HTR-8/SVneo (cell line): Measurements from ENCODE around the gene STX8.
"Not testable (repeated sequence)": the region's sequence is repeated elsewhere in the genome, so short reads cannot be mapped to it uniquely, and the experiment has no call there.

Source experiments
- DNase-seq: peaks from one replicate; pipeline ENCODE4 v3.0.0; 2011; ENCODE audit warnings: low spot score, mixed read lengths; ENCODE audit not compliant: insufficient read length
- FAIRE-seq: peaks from 2 replicates; lab custom pipeline; 2011; peaks lifted over from hg19 to GRCh38; lab: Jason Lieb, UNC

STX8 gene, protein sequence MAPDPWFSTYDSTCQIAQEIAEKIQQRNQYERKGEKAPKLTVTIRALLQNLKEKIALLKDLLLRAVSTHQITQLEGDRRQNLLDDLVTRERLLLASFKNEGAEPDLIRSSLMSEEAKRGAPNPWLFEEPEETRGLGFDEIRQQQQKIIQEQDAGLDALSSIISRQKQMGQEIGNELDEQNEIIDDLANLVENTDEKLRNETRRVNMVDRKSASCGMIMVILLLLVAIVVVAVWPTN

DNA sequence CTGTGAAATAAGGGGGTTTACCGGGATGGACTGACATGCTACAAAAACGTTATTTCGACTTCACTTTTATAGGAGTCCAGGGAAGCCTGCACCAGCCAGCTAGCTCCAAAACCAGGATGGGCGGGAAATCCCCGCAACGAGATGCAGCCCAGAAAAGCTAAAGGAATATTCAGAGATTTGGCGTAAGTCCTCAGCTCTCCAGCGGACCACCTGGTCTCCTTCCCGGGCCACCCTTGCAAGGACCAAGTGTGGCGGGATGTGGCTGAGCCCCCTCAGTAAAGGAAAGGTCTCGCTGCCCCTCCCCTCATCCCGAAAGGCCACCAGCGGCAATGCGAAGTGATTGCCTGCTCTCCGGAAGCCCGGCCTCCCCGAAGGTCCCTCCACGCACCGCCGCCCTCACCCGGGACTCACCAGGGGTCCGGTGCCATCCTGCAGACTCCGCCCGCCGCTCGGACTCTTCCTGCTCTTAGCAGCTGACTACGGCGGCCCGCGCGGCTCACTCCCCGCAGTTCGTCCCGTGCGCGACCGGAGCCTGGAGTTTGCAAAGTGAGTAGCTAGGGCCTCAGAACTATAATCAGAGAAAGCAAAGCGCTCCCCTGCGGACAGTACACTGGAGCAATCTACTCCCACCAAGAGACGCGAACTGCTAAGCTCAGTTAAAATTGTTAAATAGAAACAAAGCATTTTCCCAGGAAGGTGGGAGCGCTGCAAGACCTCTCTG lies at the start of gene STX8:
Gene STX8, minus strand, starts transcription at position 440 of the 721 bp plus-strand sequence. Its CDS starts 12 bp downstream, at position 428.
- no peak for FAIRE-seq
- DNase-seq, result peak; percentile 79

DNA sequence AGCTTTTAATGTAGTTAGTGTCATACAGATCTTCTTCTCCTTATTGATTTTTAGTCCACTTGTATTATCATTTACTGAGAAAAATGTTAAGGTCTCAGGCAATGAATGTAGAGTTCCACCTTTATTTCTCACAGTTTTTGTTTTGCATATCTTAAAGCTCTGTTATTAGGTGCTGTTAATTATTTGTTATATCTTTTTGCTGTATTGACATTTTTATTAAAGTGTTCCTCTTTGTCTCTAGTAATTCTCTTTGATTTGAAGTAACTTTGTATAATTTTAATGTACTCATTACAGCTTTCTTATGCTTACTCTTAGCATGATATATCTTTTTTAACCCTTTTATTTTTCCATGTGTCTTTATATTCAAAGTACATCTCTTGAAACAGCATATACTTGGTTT lies 47.3 kb upstream of the STX8 start:
- FAIRE-seq (no peak), DNase-seq (no peak)

DNA sequence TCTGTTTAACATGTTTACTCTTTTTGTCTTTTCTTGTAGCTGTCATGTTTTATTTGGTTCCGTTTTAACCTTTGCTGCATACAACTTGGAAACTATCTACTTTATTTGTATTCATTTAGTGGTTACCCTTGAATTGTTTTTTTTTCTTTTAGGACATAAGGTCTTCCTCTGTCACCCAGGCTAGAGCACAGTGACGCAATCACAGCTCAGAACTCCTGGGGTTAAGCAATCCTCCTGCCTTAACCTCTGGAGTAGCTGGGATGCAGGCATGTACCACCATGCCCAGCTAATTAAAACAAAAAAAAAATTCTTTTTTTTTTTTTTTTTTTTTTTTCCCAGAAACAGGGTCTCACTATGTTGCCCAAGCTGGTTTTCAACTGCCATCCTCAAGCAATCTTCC lies 39.9 kb upstream of the STX8 start:
- FAIRE-seq, result no peak
- DNase-seq, result no peak

DNA sequence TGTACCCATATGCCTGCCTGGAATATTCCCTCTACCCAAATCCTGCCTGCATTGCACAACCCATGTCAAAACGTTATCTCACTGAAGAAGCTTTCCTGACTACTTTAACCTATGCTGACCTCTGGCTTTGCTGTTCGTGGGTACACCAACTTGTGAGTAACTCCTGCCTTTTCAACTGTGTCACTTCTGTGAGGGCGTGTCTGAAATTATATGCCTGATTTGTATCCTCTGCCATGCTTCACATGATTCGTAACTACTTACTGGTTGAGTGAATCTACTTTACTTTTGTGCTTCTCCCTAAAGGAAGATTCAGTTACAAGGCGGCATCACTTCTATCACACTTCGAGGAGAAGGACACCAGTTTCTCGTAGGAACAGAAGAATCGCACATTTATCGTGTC lies 36.4 kb upstream of the STX8 start:
- no peak for FAIRE-seq
- DNase-seq, result no peak

DNA sequence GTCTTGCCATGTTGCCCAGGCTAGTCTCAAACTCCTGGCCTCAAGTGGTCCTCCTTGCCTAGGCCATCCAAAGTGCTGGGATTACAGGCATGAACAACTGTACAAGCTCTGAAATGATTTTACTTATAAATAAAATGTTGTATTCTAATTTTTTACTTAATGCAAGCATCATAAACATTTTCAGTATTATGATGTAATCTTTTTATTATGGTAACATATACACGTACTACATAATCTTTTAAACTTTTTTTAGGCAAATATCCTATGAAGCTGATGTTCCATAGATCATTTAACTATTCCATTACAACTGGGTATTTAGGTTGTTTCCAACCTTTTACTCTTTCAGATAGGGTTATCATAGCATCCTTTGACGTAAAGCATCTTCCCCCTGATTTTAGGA lies 35.9 kb upstream of the STX8 start:
- no peak for FAIRE-seq
- no peak for DNase-seq

DNA sequence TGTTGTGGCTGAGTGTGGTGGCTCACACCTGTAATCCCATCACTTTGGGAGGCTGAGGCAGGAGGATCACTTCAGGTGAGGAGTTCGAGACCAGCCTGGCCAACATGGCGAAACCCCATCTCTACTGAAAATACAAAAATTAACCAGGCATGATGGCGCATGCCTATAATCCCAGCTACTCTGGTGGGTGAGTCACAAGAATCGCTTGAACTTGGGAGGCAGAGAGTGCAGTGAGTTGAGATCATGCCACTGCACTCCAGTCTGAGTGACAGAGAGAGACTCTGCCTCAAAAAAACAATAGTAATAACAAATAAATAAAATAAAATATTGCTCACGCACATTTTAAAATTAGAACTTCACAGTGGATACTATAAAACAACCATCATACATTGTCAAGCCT lies 31.4 kb upstream of the STX8 start:
- DNase-seq, FAIRE-seq: not testable (repeated sequence)

DNA sequence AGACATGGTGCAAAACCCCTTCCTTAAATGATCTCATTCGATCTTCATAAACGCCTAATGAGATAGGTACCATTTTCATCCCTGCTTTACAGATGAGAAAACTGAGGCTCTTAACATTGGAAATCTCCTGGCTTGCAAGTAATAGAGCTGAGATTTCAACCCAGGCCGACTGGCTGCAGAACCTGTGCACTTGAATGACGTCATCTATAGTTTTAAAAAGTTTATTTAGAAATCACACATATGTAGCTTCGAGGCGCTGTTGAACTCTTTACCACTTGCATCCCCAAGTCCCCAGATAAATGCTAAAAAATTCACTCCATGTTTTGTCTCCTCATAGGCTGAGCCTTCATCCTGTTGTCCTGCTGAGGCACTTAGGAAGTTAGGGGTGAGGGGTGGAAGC lies 30.8 kb upstream of the STX8 start:
- FAIRE-seq, result no peak

DNA sequence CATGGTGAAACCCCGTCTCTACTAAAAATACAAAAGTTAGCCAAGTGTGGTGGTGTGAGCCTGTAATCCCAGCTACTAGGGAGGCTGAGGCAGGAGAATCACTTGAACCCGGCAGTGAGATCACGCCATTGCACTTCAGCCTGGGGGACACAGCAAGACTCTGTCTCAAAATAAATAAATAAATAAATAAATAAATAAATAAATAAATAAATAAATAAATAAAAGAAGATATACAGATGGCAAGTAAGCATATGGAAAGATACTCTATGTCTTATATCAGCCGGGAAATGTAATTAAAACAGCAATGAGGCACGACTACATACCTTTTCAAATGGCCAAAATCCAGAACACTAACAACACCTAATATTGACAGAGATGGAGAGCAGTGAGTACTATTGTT lies 29.0 kb upstream of the STX8 start:
- DNase-seq, FAIRE-seq: not testable (repeated sequence)

More for the DNA sequence above, 30.8 kb upstream of the STX8 start:
- no peak for DNase-seq

DNA sequence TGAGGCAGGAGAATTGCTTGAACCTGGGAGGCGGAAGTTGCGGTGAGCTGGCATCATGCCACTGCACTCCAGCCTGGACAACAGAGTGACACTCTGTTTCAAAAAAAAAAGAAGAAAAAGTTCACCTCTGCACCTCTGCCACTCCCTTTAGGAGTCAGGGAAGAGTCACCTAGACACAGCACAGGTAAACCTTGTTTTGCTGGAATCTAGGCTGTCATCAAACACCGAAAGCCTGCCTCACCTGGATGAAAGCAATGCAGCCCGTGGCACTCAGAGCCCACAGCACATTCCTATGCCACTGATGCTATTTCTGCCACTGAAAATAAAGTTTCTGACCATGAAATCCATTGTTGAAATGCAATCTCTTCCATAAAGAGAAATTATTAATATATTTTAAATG lies 23.0 kb upstream of the STX8 start:
- FAIRE-seq, result no peak
- DNase-seq, result no peak

DNA sequence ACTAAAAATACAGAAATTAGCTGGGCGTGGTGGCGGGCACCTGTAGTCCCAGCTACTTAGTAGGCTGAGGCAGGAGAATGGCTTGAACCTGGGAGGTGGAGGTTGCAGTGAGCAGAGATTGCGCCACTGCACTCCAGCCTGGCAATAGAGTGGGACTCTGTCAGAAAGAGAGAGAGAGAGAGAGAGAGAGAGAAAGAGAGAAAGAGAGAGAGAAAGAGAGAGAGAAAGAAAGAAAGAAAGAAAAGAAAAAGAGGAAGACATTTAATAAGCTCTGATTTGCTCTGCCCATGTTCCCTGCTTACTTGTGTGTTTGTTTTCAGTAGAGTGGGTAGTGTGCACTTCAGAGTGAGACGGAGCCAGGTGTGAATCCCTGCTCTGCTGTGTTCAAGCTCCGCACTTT lies 22.0 kb upstream of the STX8 start:
- DNase-seq, FAIRE-seq: not testable (repeated sequence)

DNA sequence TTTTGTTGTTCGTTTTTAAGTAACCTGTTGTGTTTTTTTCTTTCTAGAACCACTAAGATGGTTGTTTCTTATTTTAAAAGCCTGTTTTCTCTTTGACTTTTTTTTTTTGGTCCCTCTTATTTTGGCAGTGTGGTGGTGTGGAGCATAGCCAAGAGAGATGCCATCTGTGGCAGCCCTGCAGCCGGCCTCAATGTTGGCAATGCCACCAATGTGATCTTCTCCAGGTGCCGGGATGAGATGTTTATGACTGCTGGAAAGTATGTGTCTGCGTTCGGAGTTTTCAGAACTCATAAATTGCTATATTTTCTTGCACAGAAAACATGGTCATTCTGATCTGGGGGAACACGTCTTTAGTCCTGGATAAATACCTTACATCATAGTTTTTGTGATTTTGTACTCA lies 18.4 kb upstream of the STX8 start:
- no peak for DNase-seq
- no peak for FAIRE-seq

DNA sequence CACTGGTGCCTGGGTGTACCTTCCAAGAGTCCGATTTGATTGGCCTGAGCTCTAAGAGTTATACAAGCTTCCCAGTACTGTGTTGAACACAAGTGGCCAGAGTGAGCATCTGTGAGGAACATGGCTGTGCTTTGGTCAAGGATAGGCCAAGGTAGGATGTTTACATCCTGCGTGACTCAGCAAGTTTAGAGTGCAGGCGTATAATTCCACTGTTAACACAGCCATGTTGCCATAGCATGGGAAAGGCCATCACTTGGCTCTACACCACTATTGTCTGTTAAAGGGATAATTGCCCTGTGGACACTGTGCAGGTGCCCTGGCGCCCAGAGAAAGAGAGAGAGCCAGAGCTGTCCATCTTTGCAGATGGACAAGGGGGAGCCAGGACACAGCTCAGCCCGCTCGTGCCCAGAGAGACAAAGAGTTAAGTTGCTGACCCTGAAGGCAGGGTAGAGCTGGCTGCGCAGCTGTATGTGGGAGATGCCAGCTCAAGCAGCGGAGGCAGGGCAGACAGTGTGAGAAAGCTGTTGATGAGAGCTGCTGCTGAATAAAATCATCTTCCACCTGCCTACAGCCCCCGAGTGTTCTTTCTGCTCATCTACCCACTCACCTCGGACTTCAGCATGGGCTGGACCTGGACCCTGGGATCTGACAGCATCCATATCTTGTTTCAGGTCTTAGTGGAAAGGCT lies 12.5 kb upstream of the STX8 start:
- FAIRE-seq, result no peak
- no peak for DNase-seq

DNA sequence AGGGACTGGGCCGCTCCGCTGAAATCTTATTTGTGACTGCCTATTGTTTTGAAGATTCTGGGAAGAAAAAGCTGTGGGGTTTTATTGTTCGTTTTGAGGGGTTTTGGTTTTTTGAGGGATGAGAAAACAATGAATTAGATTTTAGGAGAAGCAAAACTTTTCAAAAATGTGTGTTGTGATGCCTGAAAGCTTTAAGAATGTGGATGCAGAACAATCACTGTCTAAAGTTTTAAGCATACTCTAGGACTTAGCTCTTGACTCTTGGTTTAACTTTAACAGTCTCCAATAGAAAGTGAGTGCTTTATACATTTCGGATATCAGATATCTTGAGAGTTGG lies 1.7 kb upstream of the STX8 start:
- DNase-seq (no peak), FAIRE-seq (no peak)

DNA sequence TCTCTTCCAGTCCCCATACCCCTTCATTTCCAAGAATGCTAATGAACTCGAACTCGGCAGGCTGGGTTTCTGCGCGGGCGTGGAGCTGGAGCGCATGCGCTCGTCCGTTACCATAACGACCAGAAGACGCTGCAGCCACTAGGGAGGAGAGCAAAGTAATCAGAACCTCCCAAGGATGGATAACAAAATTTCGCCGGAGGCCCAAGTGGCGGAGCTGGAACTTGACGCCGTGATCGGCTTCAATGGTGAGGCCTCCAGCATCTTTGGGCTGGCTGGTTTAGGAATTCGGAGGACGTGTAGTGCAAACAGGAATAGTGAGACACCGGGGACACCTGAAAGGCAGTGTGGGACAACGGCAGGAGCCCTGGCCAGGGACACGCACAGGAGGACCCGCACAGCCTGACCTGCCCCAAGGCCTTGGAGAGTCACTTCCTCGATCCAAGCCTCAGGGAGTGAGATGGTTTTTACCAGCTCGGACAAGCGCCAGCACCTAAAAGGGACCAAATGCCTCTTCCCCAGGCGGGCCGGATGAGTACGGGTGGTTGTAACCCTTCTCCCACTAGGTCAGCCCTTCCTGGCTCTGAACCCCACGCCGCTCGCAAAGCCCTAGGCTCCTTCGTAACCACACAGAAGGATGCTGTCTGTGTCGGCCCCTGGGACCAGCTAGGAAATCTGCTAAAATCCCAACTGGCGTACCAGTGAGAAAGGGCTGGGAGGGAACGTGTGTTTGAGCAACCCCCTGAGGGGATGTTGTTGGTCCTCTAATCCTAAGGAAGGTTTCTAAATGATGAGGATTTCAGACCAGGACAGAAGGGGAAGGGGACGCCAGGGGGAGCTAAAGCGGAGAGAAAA lies 1.1 kb upstream of the STX8 start, which contains the start of gene CFAP52:
Gene CFAP52, plus strand, starts transcription at position 122 of the 852 bp plus-strand sequence. Its CDS starts 54 bp downstream, at position 176.
- DNase-seq, result peak; percentile 79
- no peak for FAIRE-seq

DNA sequence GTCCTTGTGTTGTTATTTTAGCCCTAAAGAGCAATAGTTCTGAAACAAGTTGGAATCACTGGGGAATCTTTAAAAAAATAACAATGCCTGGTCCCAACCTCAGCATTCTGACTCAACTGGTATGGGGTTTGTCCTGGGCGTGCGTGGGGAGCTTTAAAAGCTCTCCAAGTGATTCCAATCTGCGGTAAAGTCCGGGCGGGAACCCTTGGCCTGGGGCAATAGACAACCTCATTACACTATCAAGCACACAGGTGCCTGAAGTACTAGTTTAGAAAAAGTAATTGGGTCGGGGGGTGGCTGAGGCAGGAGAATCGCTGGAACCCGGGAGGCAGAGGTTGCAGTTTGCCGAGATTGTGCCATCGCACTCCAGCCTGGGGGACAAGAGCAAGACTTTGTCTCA lies 4.4 kb downstream of the STX8 start:
- no peak for DNase-seq
- no peak for FAIRE-seq

DNA sequence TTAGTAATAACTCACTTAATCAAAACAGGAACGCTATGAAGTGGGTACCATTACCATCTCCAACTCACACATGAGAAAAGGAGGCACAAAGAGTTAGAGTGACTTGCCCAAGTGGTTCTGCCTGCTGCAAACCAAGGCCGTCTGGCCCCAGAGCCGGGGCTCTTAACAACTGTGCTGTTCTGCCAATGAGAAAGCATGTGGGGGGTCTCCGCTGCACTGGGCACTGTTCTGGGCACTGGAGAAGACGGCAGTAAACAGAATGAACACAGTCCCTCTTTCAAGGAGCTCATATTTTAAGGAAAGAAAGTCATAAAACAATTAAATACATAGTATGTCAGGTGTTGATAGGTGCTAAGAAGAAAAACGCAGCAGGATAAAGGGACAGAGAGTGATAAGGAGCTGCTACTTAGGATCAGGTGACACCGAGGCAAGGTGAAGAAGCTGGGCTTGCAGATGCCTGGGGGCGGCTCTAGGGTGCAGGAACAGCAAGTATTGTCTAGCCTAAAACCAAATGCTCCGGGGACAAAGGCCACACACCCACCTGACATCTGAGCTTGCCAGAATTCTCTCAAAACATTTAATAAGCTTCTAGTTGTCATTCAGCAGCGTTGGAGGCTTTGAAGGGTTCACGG lies 6.5 kb downstream of the STX8 start:
- DNase-seq (no peak), FAIRE-seq (no peak)

DNA sequence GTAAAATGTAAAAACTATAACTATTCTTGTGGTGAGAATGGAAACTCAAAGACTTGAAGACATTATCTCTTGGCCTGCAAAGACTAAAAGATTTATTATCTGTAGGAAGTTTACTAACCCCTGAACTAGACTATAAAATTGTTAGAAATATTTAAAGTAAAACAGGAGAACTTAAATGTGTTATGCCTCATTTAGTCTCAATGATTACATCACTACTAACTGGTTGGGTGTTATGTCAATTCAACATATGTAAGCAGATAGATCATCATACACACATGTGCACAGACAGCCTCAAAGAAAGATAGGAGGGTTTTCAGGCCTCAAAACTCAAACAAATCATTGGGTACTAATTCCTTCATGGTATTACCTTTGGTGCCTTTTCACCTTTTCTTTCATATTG lies 7.6 kb downstream of the STX8 start:
- FAIRE-seq, result no peak
- DNase-seq, result no peak

DNA sequence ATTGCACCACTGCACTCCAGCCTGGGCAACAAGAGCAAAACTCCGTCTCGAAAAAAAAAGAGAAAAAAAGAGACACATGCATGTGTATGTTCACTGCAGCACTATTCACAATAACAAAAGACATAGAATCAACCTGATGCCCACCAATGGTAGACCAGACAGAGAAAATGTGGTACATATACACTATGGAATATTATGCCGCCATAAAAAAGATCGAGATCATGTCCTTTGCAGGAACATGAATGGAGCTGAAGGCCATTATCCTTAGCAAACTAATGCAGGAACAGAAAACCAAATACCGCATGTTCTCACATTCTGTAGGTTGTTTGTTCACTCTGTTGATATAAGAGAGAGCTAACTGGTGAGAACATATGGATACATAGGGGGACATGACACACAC lies 8.9 kb downstream of the STX8 start:
- not testable (repeated sequence) for DNase-seq, FAIRE-seq

DNA sequence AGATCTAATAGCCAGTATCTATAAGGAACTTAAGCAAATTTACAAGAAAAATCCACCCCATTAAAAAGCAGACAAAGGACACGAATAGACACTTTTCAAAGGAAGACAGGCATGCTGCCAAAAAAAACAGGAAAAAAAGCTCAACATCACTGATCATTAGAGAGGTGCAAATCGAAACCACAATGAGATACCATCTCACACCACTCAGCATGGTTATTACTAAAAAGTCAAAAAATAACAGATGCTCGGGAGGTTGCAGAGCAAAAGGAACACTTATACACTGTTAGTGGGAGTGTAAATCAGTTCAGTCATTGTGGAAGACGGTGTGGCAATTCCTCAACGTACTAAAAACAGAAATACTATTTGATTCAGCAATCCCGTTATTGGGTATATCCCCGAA lies 9.6 kb downstream of the STX8 start:
- no peak for DNase-seq
- no peak for FAIRE-seq

DNA sequence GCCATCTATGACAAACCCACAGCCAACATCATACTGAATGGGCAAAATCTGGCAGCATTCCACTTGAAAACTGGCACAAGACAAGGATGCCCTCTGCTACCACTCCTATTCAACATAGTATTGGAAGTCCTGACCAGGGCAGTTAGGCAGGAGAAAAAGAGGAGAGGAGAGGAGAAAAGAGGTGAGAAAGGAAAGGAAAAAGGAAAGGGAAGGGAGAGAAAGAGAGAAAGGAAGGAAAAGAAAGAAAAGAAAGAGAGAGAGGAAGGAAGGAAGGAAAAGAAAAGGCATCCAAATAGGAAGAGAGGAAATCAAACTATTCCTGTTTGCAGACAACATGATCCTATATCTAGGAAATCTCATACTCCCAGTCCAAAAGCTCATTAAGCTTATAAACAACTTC lies 11.5 kb downstream of the STX8 start:
- DNase-seq, result no peak
- no peak for FAIRE-seq
